HG03565 (cell line): ENCODE measurements around the gene NT5C3A.
"Not testable (repeated sequence)": the region's sequence is repeated elsewhere in the genome, so short reads cannot be mapped to it uniquely, and the experiment has no call there.

ENCODE experiments used
- ATAC-seq: cut with Tn5 transposase; IDR thresholded peaks from one replicate; pipeline ENCODE4 v1.9.1; 2021; ENCODE audit warnings: mild to moderate bottlenecking, moderate library complexity; ENCODE audit not compliant: unreplicated experiment

Gene NT5C3A

GRCh38 chr7:33043501-33044400 lies 18.8 kb downstream of the NT5C3A start:
- no peak for ATAC-seq

GRCh38 chr7:33041631-33042428 lies 20.7 kb downstream of the NT5C3A start:
- ATAC-seq = no peak

GRCh38 chr7:33040803-33041516 lies 21.6 kb downstream of the NT5C3A start:
- ATAC-seq = peak; percentile 82

- ATAC-seq = no peak
Measured at GRCh38 chr7:33039903-33040292, 22.7 kb downstream of the NT5C3A start.

- ATAC-seq = peak; percentile 35
Measured at GRCh38 chr7:33039257-33039902, 23.2 kb downstream of the NT5C3A start.

GRCh38 chr7:33038639-33039038 lies 23.9 kb downstream of the NT5C3A start:
- no peak for ATAC-seq

GRCh38 chr7:33035776-33036175 lies 26.8 kb downstream of the NT5C3A start:
- no peak for ATAC-seq

GRCh38 chr7:33024189-33024757 lies 38.3 kb downstream of the NT5C3A start:
- no peak for ATAC-seq

GRCh38 chr7:33012364-33012763 lies 50.2 kb downstream of the NT5C3A start:
- no peak for ATAC-seq

- ATAC-seq = no peak
Measured at GRCh38 chr7:33009734-33010133, 52.8 kb downstream of the NT5C3A start.

GRCh38 chr7:33005690-33006089 lies 56.9 kb downstream of the NT5C3A start:
- not testable (repeated sequence) for ATAC-seq

GRCh38 chr7:33005193-33005592 lies 57.4 kb downstream of the NT5C3A start:
- ATAC-seq = not testable (repeated sequence)

- ATAC-seq = not testable (repeated sequence)
Measured at GRCh38 chr7:33004104-33004616, 58.4 kb downstream of the NT5C3A start.

GRCh38 chr7:33003111-33003510 lies 59.5 kb downstream of the NT5C3A start:
- ATAC-seq = not testable (repeated sequence)

- ATAC-seq = not testable (repeated sequence)
Measured at GRCh38 chr7:32999380-32999779, 63.2 kb downstream of the NT5C3A start.

- peak; percentile 53 for ATAC-seq
Measured at GRCh38 chr7:32998361-32999171, 64.0 kb downstream of the NT5C3A start.

GRCh38 chr7:32997956-32998355 lies 64.6 kb downstream of the NT5C3A start:
- not testable (repeated sequence) for ATAC-seq

- ATAC-seq = not testable (repeated sequence)
Measured at GRCh38 chr7:32992750-32993149, 69.8 kb downstream of the NT5C3A start.
